ENCODE measurements around the gene FAM210B.
"Not testable (repeated sequence)": the region's sequence is repeated elsewhere in the genome, so short reads cannot be mapped to it uniquely, and the experiment has no call there.

The FAM210B gene

GRCh38 chr20:56393653-56394052 lies 34.9 kb downstream of the FAM210B start:
- DNase-seq, result no peak

- DNase-seq, result no peak
Observed at GRCh38 chr20:56395166-56395565, 36.4 kb downstream of the FAM210B start.

- DNase-seq, result peak; percentile 19
Observed at GRCh38 chr20:56400001-56400640, 41.3 kb downstream of the FAM210B start.

GRCh38 chr20:56403465-56403864 lies 44.7 kb downstream of the FAM210B start:
- DNase-seq, result no peak

- not testable (repeated sequence) for DNase-seq
Observed at GRCh38 chr20:56405356-56405755, 46.6 kb downstream of the FAM210B start.

GRCh38 chr20:56406910-56407309 lies 48.1 kb downstream of the FAM210B start:
- DNase-seq, result no peak

- no peak for DNase-seq
Observed at GRCh38 chr20:56409521-56409920, 50.7 kb downstream of the FAM210B start.

- no peak for DNase-seq
Observed at GRCh38 chr20:56409956-56410355, 51.2 kb downstream of the FAM210B start.

GRCh38 chr20:56411287-56411686 lies 52.5 kb downstream of the FAM210B start:
- not testable (repeated sequence) for DNase-seq

- no peak for DNase-seq
Observed at GRCh38 chr20:56411759-56412472, 53.1 kb downstream of the FAM210B start, which contains the start of gene CASS4. TSS of gene CASS4 (plus strand) at chr20:56412260. CDS start at chr20:56412459, 199 bp downstream.

- DNase-seq, result no peak
Observed at GRCh38 chr20:56412473-56412790, 53.7 kb downstream of the FAM210B start.

- DNase-seq, result no peak
Observed at GRCh38 chr20:56412949-56413348, 54.2 kb downstream of the FAM210B start.

- no peak for DNase-seq
Observed at GRCh38 chr20:56414842-56415765, 56.3 kb downstream of the FAM210B start.

- DNase-seq, result no peak
Observed at GRCh38 chr20:56417402-56417801, 58.6 kb downstream of the FAM210B start.

GRCh38 chr20:56417911-56418310 lies 59.1 kb downstream of the FAM210B start:
- no peak for DNase-seq

Measured in NCI-H1092 treated with DMSO at 0.1 percent for 48 hours (cell line).